SH-SY5Y (cell line): ENCODE measurements around the gene CIZ1.

ENCODE experiments used
- GATA2 ChIP-seq: IDR thresholded peaks from 2 replicates; pipeline ENCODE4 v1.6.1; 2011; ENCODE audit warnings: mild to moderate bottlenecking, low read depth, low read length
- GATA3 ChIP-seq: IDR thresholded peaks from 2 replicates; pipeline ENCODE4 v1.6.1; 2011; ENCODE audit warnings: low read depth, mild to moderate bottlenecking, low read length, moderate library complexity

- TF ChIP-seq GATA2 (no peak), GATA3 (no peak)
Measured at GRCh38 chr9:128142596-128142995, 48.8 kb downstream of the CIZ1 start.
